ENCODE results near the gene HSF4.
A peak's percentile ranks its signal among the peaks of the same experiment; 100 is the strongest.

HSF4 gene

DNA sequence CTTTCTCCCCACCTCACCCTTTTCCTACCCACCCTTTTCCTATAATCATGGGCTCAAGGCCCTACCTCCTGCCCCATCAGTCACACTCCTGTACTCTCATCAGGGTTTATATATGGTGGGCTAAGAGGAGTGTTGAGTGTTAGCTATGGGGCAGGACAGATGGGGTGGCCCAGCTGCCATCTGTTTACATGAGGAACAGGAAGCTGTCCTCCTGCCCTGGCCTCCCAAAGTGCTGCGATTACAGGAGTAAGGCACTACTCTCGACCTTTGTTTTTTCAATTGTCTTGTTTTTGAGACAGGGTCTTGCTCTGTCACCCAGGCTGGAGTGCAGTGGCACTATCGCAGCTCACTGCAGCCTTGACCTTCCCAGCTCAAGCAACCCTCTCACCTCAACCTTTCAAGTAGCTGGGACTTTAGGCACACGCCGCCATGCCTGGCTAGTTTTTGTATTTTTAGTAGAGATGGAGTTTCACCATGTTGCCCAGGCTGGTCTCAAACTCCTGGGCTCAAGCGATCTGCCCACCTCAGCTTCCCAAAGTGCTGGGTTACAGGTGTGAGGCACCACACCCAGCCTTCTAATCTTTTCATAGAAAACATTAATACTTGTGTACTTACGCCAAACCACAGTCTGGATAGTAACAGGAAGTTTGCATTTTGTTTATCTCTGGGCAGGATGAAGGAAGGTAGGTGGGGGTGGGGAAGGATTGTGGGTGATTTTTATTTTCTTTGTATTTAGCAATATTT is 6.5 kb upstream of the HSF4 start:
- no peak for DNase-seq
- Histone ChIP-seq H3K36me3 (no peaks in the 10 kb centered on the region), H3K9me3 (no peaks in the 10 kb centered on the region), H3K27me3 (peaks cover 12% of the 10 kb centered on the region), H3K4me1 (no peaks in the 10 kb centered on the region), H3K4me3 (ENCODE audit: low read depth, low read length) (no peak overlapping the region)
- TF ChIP-seq, protein P1, sequence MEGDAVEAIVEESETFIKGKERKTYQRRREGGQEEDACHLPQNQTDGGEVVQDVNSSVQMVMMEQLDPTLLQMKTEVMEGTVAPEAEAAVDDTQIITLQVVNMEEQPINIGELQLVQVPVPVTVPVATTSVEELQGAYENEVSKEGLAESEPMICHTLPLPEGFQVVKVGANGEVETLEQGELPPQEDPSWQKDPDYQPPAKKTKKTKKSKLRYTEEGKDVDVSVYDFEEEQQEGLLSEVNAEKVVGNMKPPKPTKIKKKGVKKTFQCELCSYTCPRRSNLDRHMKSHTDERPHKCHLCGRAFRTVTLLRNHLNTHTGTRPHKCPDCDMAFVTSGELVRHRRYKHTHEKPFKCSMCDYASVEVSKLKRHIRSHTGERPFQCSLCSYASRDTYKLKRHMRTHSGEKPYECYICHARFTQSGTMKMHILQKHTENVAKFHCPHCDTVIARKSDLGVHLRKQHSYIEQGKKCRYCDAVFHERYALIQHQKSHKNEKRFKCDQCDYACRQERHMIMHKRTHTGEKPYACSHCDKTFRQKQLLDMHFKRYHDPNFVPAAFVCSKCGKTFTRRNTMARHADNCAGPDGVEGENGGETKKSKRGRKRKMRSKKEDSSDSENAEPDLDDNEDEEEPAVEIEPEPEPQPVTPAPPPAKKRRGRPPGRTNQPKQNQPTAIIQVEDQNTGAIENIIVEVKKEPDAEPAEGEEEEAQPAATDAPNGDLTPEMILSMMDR (IDR thresholded peaks at IDR 0.05; ENCODE audit: low read depth, low read length): no peak

DNA sequence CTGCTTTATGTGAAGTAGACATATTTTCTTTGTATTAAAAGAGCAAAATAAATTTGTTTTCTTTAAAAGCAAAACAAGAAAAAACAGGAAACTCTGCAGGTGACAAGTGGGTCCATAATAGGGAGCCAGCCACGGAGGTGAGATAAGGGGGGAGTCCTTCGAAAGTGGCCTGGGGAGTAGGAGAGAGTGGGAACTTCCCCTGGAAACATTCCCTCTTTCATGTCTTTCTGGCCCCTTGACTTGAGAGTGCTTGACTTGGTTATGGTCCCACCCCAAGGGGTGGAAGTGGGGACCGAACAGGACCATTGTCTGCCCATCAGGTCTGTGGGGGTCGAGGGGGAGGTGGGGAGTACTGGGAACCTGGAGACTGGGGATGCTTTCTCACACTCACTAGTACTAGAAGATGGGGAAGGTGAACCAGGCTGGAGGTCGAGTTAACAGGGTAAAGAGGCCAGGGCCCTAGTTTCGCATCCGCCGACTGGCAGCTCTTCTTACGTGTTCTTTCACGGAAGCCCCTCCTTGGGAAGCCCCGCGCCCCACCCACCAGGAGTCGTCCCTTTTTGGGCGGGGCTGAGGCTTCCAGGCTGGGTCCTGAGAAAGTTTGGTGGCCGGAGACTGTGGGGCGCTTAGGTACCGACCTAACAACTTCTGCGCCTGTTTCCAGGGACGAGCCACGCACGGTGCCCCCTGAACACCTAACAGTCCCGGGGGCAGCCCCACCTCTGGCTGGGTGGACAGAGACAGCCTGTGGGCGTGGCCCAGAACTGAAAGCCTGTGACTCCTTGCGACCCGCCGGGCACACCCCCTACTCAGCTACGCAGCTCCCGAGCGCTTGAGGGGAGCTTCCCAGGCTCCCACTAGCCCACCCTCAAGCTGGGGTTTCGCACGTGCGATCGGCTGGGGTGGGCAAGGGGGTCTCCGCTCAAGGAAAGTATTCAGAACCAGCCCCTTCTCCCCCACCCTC is 5.6 kb upstream of the HSF4 start:
- peak overlapping the region; percentile 74 for H3K4me3 ChIP-seq (ENCODE audit: low read depth, low read length)
- H3K9me3 ChIP-seq: no peaks in the 10 kb centered on the region
- DNase-seq: peak; percentile 32
- H3K36me3 ChIP-seq: no peaks in the 10 kb centered on the region
- no peaks in the 10 kb centered on the region for H3K4me1 ChIP-seq
- TF ChIP-seq, protein P1 (IDR thresholded peaks at IDR 0.05; ENCODE audit: low read depth, low read length): no peak
- H3K27me3 ChIP-seq: peaks cover 12% of the 10 kb centered on the region

DNA sequence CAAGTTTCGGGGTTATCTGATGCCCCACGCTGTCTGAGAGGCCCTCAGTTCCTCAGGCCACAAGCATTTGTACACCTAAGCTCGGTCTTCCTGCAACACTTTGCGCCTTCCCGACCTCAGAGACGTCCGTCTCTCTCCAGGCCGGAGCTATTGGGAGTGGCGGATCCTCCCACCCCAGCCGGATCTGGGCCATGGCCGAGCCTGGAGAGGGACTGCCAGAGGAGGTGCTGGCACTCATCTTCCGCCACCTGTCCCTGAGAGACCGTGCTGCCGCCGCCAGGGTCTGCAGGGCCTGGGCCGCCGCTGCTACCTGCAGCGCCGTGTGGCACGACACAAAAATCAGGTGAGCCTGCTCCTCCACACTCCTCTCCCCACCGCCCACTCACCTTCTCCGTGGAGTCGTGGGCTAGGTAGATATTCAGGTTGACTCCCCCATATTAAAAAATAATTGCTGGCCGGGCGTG is 2.9 kb upstream of the HSF4 start:
- Histone ChIP-seq H3K27me3 (no peaks in the 10 kb centered on the region; the same call in 1 of the 2 replicates), H3K36me3 (no peaks in the 10 kb centered on the region), H3K4me1 (no peaks in the 10 kb centered on the region), H3K4me3 (ENCODE audit: low read depth, low read length) (no peak overlapping the region), H3K9me3 (no peaks in the 10 kb centered on the region)
- TF ChIP-seq, protein P1 (IDR thresholded peaks at IDR 0.05; ENCODE audit: low read depth, low read length): no peak
- DNase-seq: no peak

GRCh38 chr16:67162506-67163163 is 1.9 kb upstream of the HSF4 start:
- Histone ChIP-seq H3K9me3 (no peaks in the 10 kb centered on the region), H3K4me1 (no peaks in the 10 kb centered on the region), H3K36me3 (no peaks in the 10 kb centered on the region), H3K27me3 (no peaks in the 10 kb centered on the region; the same call in 1 of the 2 replicates), H3K4me3 (ENCODE audit: low read depth, low read length) (no peak overlapping the region)
- TF ChIP-seq, protein P1 (IDR thresholded peaks at IDR 0.05; ENCODE audit: low read depth, low read length): no peak
- peak; percentile 14 for DNase-seq

DNA sequence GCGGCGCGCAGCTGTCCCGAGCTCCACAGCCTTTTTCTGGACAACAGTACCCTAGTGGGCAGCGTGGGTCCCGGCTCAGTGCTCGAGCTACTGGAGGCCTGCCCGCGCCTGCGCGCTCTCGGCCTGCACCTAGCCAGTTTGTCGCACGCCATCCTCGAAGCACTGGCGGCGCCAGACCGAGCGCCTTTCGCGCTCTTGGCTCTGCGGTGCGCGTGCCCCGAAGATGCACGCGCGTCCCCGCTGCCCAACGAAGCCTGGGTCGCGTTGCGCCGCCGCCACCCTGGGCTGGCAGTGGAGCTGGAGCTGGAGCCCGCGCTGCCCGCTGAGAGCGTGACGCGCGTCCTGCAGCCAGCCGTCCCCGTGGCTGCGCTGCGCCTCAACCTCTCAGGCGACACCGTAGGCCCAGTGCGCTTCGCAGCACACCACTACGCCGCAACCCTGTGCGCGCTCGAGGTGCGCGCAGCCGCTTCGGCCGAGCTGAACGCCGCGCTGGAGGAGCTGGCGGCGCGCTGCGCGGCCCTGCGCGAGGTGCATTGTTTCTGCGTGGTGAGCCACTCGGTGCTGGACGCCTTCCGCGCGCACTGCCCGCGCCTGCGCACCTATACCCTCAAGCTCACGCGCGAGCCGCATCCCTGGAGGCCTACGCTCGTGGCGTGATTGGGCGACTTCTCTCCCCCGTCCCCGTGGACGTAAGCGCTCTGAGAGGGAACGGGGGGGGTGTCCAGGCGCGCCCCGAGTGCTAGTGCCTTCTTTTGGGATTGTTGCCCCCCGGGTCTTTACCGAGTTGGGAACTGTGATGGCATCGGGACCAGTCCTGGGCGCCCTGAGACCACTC is 1.2 kb upstream of the HSF4 start:
- Histone ChIP-seq H3K9me3 (no peaks in the 10 kb centered on the region), H3K4me1 (no peaks in the 10 kb centered on the region), H3K36me3 (no peaks in the 10 kb centered on the region), H3K4me3 (ENCODE audit: low read depth, low read length) (peak overlapping the region; percentile 64), H3K27me3 (no peaks in the 10 kb centered on the region; the same call in 1 of the 2 replicates)
- DNase-seq: peak; percentile 78
- TF ChIP-seq, protein P1 (IDR thresholded peaks at IDR 0.05; ENCODE audit: low read depth, low read length): no peak
